CD4-positive, alpha-beta T cell (primary cell): ENCODE results near the gene PLXNA2. TPM values are rescaled to one million over a fixed set of nuclear protein-coding genes. Genes with fewer than 3 reads are reported as not detected.

Source experiments
- ATAC-seq: fragments of 200-7000 bp; cut with Tn5 transposase; one replicate; pipeline ENCODE4 v1.10.0; 2022; ENCODE audit warnings: mild to moderate bottlenecking; ENCODE audit not compliant: poor library complexity
- CTCF ChIA-PET: fragments of 350-600 bp; sonication (Branson Sonifier 250); formaldehyde crosslinking; loops from one replicate; lab custom pipeline; 2021; ENCODE audit warnings: antibody characterized with exemption, inconsistent platforms; lab: Charles Lee
- POLR2A ChIA-PET: fragments of 350-600 bp; sonication (Branson Sonifier 250); formaldehyde crosslinking; loops from one replicate; lab custom pipeline; 2021; ENCODE audit warnings: antibody characterized with exemption, inconsistent platforms; lab: Charles Lee
- DNase-seq, 14 experiments: peaks; one replicate each; pipeline ENCODE4 v3.0.0-alpha.2; 2013 to 2020; ENCODE audit warnings: mixed read lengths in 2 of 14
- H3K27ac ChIP-seq, 2 donors: one replicate each; pipeline versions ENCODE4 v1.5.1 to v1.7.0; 2013; ENCODE audit warnings: low read length in 2 of 2, low read depth in 1 of 2, mild to moderate bottlenecking in 1 of 2
- H3K27me3 ChIP-seq, 2 experiments: 1 replicate in 1 of 2; 2 replicates in 1 of 2; pipeline versions ENCODE4 v1.6.1 to v1.7.0; 2013; ENCODE audit warnings: low read length in 2 of 2, control low read depth in 1 of 2, mild to moderate bottlenecking in 1 of 2, moderate library complexity in 1 of 2; ENCODE audit not compliant: insufficient read depth in 2 of 2, control insufficient read depth in 1 of 2
- H3K36me3 ChIP-seq: one replicate; pipeline ENCODE4 v1.6.1; 2013; ENCODE audit warnings: low read length, control low read depth; ENCODE audit not compliant: insufficient read depth
- H3K4me1 ChIP-seq: one replicate; pipeline ENCODE4 v1.6.1; 2013; ENCODE audit warnings: low read length, control low read depth; ENCODE audit not compliant: insufficient read depth
- H3K4me3 ChIP-seq: one replicate; pipeline ENCODE4 v1.5.1; 2013; ENCODE audit warnings: mild to moderate bottlenecking, low read length, moderate library complexity
- H3K9me3 ChIP-seq, 2 experiments: 1 replicate in 1 of 2; 2 replicates in 1 of 2; pipeline versions ENCODE4 v1.6.1 to v1.7.0; 2013; ENCODE audit warnings: low read length in 2 of 2, mild to moderate bottlenecking in 2 of 2, control low read depth in 1 of 2, moderate library complexity in 1 of 2; ENCODE audit not compliant: control insufficient read depth in 1 of 2, insufficient read depth in 1 of 2
- H3K27ac Mint-ChIP-seq: one replicate; pipeline ENCODE4 v1.8.0; 2020; ENCODE audit warnings: mixed read lengths
- H3K27me3 Mint-ChIP-seq: one replicate; pipeline ENCODE4 v1.8.0; 2021; ENCODE audit warnings: mixed read lengths
- H3K36me3 Mint-ChIP-seq: one replicate; pipeline ENCODE4 v1.8.0; 2021; ENCODE audit warnings: low read depth, mixed read lengths
- H3K4me1 Mint-ChIP-seq: one replicate; pipeline ENCODE4 v1.8.0; 2021; ENCODE audit warnings: low read depth, mixed read lengths
- H3K4me3 Mint-ChIP-seq: one replicate; pipeline ENCODE4 v1.8.0; 2020; ENCODE audit warnings: mild to moderate bottlenecking, mixed read lengths
- H3K9me3 Mint-ChIP-seq: one replicate; pipeline ENCODE4 v1.8.0; 2020; ENCODE audit warnings: mixed read lengths
- CTCF ChIP-seq: fragments of 200-600 bp; IDR thresholded peaks from one replicate; pipeline ENCODE4 v1.8.0; 2022; ENCODE audit warnings: antibody characterized with exemption, mild to moderate bottlenecking
- intact Hi-C, 2 experiments: fragments of 100-400 bp; cut with DNase I in 1 of 2; cut with micrococcal nuclease in 1 of 2; formaldehyde crosslinking; loops; one replicate each; pipeline versions ENCODE4 v1.15.1 to v1.9.0; 2023 to 2025; cut with DNase I, micrococcal nuclease
- total RNA-seq, 174 experiments: library from RNA in 2 of 174; stranded (reverse) in 2 of 174; gene quantifications; one replicate each; pipeline ENCODE4 v1.2.3 and lab custom pipeline; 2021 to 2026

PLXNA2 gene
- total RNA-seq, 2 experiments from 2014 or later = 0.75 to 0.77 TPM

GRCh38 chr1:208051651-208052050 is 192.5 kb downstream of the PLXNA2 start:
- Histone ChIP-seq H3K9me3 (no peaks in the 10 kb centered on the region), H3K27ac (no peak overlapping the region), H3K36me3 (no peaks in the 10 kb centered on the region), H3K27me3 (no peaks in the 10 kb centered on the region), H3K4me1 (no peaks in the 10 kb centered on the region), H3K4me3 (no peak overlapping the region)
- ChIA-PET CTCF (no interaction called here), POLR2A (no interaction called here)
- H3K4me1 Mint-ChIP-seq = no peaks in the 10 kb centered on the region
- no peak overlapping the region for H3K27ac Mint-ChIP-seq
- no peak for DNase-seq
- H3K27me3 Mint-ChIP-seq = peaks cover 9% of the 10 kb centered on the region
- H3K36me3 Mint-ChIP-seq = no peaks in the 10 kb centered on the region
- no peaks in the 10 kb centered on the region for H3K9me3 Mint-ChIP-seq
- intact Hi-C loops = no loop called here
- no peak for TF ChIP-seq CTCF
- ATAC-seq = no peak
- H3K4me3 Mint-ChIP-seq = no peak overlapping the region

DNA sequence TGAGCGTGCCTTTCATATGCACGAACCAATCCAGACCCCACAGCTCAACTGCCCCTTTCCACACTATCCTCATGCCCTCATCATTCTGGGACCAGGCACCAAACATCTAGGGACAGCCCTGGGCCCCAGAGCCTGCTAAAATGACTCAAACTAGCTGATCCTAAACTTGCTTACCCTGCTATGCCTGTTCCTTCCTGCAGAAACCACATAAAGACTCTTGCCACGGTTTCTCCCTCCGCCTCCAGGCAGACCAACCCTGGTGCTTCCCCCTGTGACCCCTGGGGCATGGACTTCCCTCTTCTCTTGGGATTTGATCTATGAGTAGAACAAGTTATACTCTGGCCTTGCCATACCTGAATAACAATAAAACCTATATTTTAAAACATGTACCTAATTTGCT is 195.3 kb downstream of the PLXNA2 start:
- CTCF ChIA-PET = no interaction called here

DNA sequence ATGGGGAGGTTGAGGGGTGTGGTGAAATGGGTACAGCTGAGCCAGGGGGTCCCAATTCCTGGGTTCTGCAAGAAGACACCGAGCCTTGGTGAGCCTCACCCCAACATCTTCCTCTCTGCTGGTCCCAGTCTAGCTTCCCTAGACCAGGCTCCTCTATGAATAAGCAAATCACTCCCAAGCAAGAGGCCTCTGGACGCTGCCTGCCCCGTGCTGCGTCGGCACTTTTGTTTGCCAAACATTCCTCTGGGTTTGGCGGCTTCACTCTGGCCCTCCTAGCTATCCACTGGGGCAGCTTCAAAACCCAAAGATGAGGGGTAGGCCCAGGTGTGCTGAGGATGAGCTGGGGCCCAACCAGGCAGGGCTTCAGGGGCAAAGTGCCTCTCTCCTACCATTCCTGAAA is 196.2 kb downstream of the PLXNA2 start:
- H3K4me1 ChIP-seq = no peaks in the 10 kb centered on the region
- H3K9me3 Mint-ChIP-seq = no peaks in the 10 kb centered on the region
- H3K27me3 ChIP-seq = peaks cover 0 to 2% of the 10 kb centered on the region in 2 experiments
- H3K27me3 Mint-ChIP-seq = peaks cover 9% of the 10 kb centered on the region
- no peak overlapping the region for H3K27ac Mint-ChIP-seq
- no peaks in the 10 kb centered on the region for H3K36me3 Mint-ChIP-seq
- no peak overlapping the region for H3K4me3 Mint-ChIP-seq
- CTCF ChIA-PET = interaction anchor here (0.9 kb wide), 1 partner anchor 26 kb away, joined by 4 read pairs; no protein-coding TSS in a partner anchor
- no peaks in the 10 kb centered on the region for H3K36me3 ChIP-seq
- no peak overlapping the region for H3K27ac ChIP-seq
- no peaks in the 10 kb centered on the region for H3K4me1 Mint-ChIP-seq
- POLR2A ChIA-PET = no interaction called here
- no peak overlapping the region for H3K4me3 ChIP-seq
- TF ChIP-seq CTCF = no peak
- H3K9me3 ChIP-seq = no peaks in the 10 kb centered on the region
- no peak for ATAC-seq
- DNase-seq = no peak
- intact Hi-C loops = no loop called here

More for the DNA sequence above, 195.3 kb downstream of the PLXNA2 start:
- no peaks in the 10 kb centered on the region for H3K36me3 Mint-ChIP-seq
- Histone ChIP-seq H3K27ac (no peak overlapping the region), H3K4me3 (no peak overlapping the region), H3K9me3 (no peaks in the 10 kb centered on the region), H3K4me1 (no peaks in the 10 kb centered on the region), H3K27me3 (no peaks in the 10 kb centered on the region), H3K36me3 (no peaks in the 10 kb centered on the region)
- intact Hi-C loops = no loop called here
- H3K27me3 Mint-ChIP-seq = peaks cover 14% of the 10 kb centered on the region
- H3K4me1 Mint-ChIP-seq = no peaks in the 10 kb centered on the region
- DNase-seq (no peak), ATAC-seq (no peak)
- POLR2A ChIA-PET = no interaction called here
- no peaks in the 10 kb centered on the region for H3K9me3 Mint-ChIP-seq
- no peak overlapping the region for H3K4me3 Mint-ChIP-seq
- no peak for TF ChIP-seq CTCF
- H3K27ac Mint-ChIP-seq = no peak overlapping the region
